Neural cell (in vitro differentiated cells): Measurements from ENCODE around the gene CNR2. TPM values are rescaled to one million over a fixed set of nuclear protein-coding genes. Genes with fewer than 3 reads are reported as not detected.

ENCODE experiments used
- H2AFZ ChIP-seq: fragments of 200-600, 300-800 bp; sonication (generic), shearing (Covaris generic); 2 replicates; pipeline ENCODE4 v1.6.0; 2014; ENCODE audit warnings: low read depth, mild to moderate bottlenecking, antibody characterized with exemption, low read length, moderate library complexity
- H3F3A ChIP-seq: fragments of 200-600 bp; shearing (Covaris generic); 2 replicates; pipeline ENCODE4 v1.6.1; 2016; ENCODE audit warnings: mild to moderate bottlenecking, moderate library complexity, mixed read lengths, antibody characterized with exemption, low read length; ENCODE audit not compliant: insufficient read depth, poor library complexity, severe bottlenecking
- H3K27ac ChIP-seq: fragments of 200-600, 300-800 bp; sonication (generic), shearing (Covaris generic); 2 replicates; pipeline ENCODE4 v1.5.1; 2014; ENCODE audit warnings: mild to moderate bottlenecking, low read length, moderate library complexity
- H3K27me3 ChIP-seq: fragments of 300-800, 200-600 bp; sonication (generic), shearing (Covaris generic); 2 replicates; pipeline ENCODE4 v1.6.0; 2014; ENCODE audit warnings: mild to moderate bottlenecking, low read depth, low read length, moderate library complexity; ENCODE audit not compliant: insufficient read depth
- H3K36me3 ChIP-seq: fragments of 300-800, 200-600 bp; sonication (generic), shearing (Covaris generic); 2 replicates; pipeline ENCODE4 v1.5.1; 2014; ENCODE audit warnings: mild to moderate bottlenecking, antibody characterized with exemption, low read length, moderate library complexity; ENCODE audit not compliant: insufficient read depth
- H3K4me2 ChIP-seq: fragments of 300-800, 200-600 bp; sonication (generic), shearing (Covaris generic); 2 replicates; pipeline ENCODE4 v1.6.0; 2014; ENCODE audit warnings: mild to moderate bottlenecking, low read length
- H3K4me3 ChIP-seq: fragments of 300-800, 200-600 bp; sonication (generic), shearing (Covaris generic); 2 replicates; pipeline ENCODE4 v1.5.1; 2014; ENCODE audit warnings: mild to moderate bottlenecking, low read length, moderate library complexity
- H3K79me2 ChIP-seq: fragments of 200-600 bp; shearing (Covaris generic); replicated peaks from 2 replicates; pipeline ENCODE4 v1.6.0; 2014; ENCODE audit warnings: mild to moderate bottlenecking, low read length, moderate library complexity; ENCODE audit not compliant: insufficient read depth
- H3K9ac ChIP-seq: fragments of 300-800, 200-600 bp; sonication (generic), shearing (Covaris generic); 2 replicates; pipeline ENCODE4 v1.6.1; 2016; ENCODE audit warnings: mild to moderate bottlenecking, low read length, mixed read lengths
- H3K9me2 ChIP-seq: fragments of 200-600 bp; shearing (Covaris generic); 2 replicates; pipeline ENCODE4 v1.6.1; 2016; ENCODE audit warnings: mild to moderate bottlenecking, low read length, mixed read lengths; ENCODE audit not compliant: insufficient read depth
- H3K9me3 ChIP-seq: fragments of 200-600, 300-800 bp; sonication (generic), shearing (Covaris generic); 2 replicates; pipeline ENCODE4 v1.6.1; 2016; ENCODE audit warnings: mild to moderate bottlenecking, mixed run types, low read length, moderate library complexity, mixed read lengths
- H4K20me1 ChIP-seq: fragments of 200-600 bp; shearing (Covaris generic); 2 replicates; pipeline ENCODE4 v1.6.1; 2016; ENCODE audit warnings: mild to moderate bottlenecking, mixed run types; ENCODE audit not compliant: insufficient read depth
- CTCF ChIP-seq: fragments of 450-650 bp; IDR thresholded peaks from 2 replicates; pipeline ENCODE4 v1.5.1; 2014; ENCODE audit warnings: antibody characterized with exemption, mild to moderate bottlenecking, moderate library complexity; ENCODE audit not compliant: poor library complexity, severe bottlenecking
- EP300 ChIP-seq: fragments of 450-650 bp; conservative IDR thresholded peaks from 2 replicates; pipeline ENCODE4 v1.6.1; 2014; ENCODE audit warnings: antibody characterized with exemption, mild to moderate bottlenecking, moderate library complexity; ENCODE audit not compliant: poor library complexity, severe bottlenecking
- EZH2 ChIP-seq: fragments of 200-600, 300-800 bp; shearing (Covaris generic), sonication (generic); IDR thresholded peaks from 2 replicates; pipeline ENCODE4 v1.6.1; 2014; ENCODE audit warnings: antibody characterized with exemption, low read length, borderline replicate concordance, mild to moderate bottlenecking; ENCODE audit not compliant: insufficient read depth, poor library complexity, severe bottlenecking
- MXI1 ChIP-seq: fragments of 450-650 bp; conservative IDR thresholded peaks from 2 replicates; pipeline ENCODE4 v1.6.1; 2014; ENCODE audit warnings: antibody characterized with exemption, mild to moderate bottlenecking; ENCODE audit not compliant: poor library complexity, severe bottlenecking
- POLR2AphosphoS5 ChIP-seq: IDR thresholded peaks from 2 replicates; pipeline ENCODE4 v1.6.1; 2012
- RAD21 ChIP-seq: fragments of 450-650 bp; conservative IDR thresholded peaks from 2 replicates; pipeline ENCODE4 v1.6.1; 2014; ENCODE audit warnings: antibody characterized with exemption, mild to moderate bottlenecking, moderate library complexity
- REST ChIP-seq: IDR thresholded peaks from 2 replicates; pipeline ENCODE4 v1.6.1; 2012; ENCODE audit warnings: borderline replicate concordance
- SMC3 ChIP-seq: fragments of 450-650 bp; conservative IDR thresholded peaks from 2 replicates; pipeline ENCODE4 v1.6.1; 2014; ENCODE audit warnings: antibody characterized with exemption, mild to moderate bottlenecking, moderate library complexity; ENCODE audit not compliant: poor library complexity
- TAF1 ChIP-seq: IDR thresholded peaks from 2 replicates; pipeline ENCODE4 v1.6.1; 2012; ENCODE audit warnings: low read depth
- polyA plus RNA-seq: library from polyadenylated mRNA; depleted of rRNA; stranded (reverse); fragments of >200 nt; gene quantifications from 2 replicates; pipeline ENCODE4 v1.2.3, GENCODE V29; 2014

Gene CNR2
- polyA plus RNA-seq, 1 donor from 2014 or later = not detected

GRCh38 chr1:23910553-23911246 lies 2.5 kb downstream of the CNR2 start:
- no peaks in the 10 kb centered on the region for H3K79me2 ChIP-seq
- no peaks in the 10 kb centered on the region for H3K36me3 ChIP-seq
- no peak overlapping the region for H3K27ac ChIP-seq
- no peak overlapping the region for H3K4me2 ChIP-seq
- TF ChIP-seq MXI1 = no peak
- TF ChIP-seq EP300 = no peak
- no peak for TF ChIP-seq REST
- no peak for TF ChIP-seq SMC3
- no peak for TF ChIP-seq POLR2AphosphoS5
- TF ChIP-seq RAD21 = no peak
- TF ChIP-seq EZH2 = no peak
- no peak for TF ChIP-seq CTCF
- TF ChIP-seq TAF1 = no peak
- no peak overlapping the region for H3K9ac ChIP-seq
- H3K27me3 ChIP-seq = no peaks in the 10 kb centered on the region
- H3F3A ChIP-seq = no peaks in the 10 kb centered on the region
- no peaks in the 10 kb centered on the region for H3K9me3 ChIP-seq
- H3K9me2 ChIP-seq = no peaks in the 10 kb centered on the region
- no peaks in the 10 kb centered on the region for H4K20me1 ChIP-seq
- H2AFZ ChIP-seq = no peak overlapping the region
- H3K4me3 ChIP-seq = no peak overlapping the region

- Histone ChIP-seq H3F3A (no peaks in the 10 kb centered on the region), H3K36me3 (no peaks in the 10 kb centered on the region), H3K9ac (no peak overlapping the region), H3K79me2 (no peaks in the 10 kb centered on the region), H4K20me1 (no peaks in the 10 kb centered on the region), H3K4me2 (no peak overlapping the region), H3K9me3 (no peaks in the 10 kb centered on the region), H3K27me3 (no peaks in the 10 kb centered on the region), H2AFZ (no peak overlapping the region), H3K9me2 (no peaks in the 10 kb centered on the region), H3K27ac (no peak overlapping the region), H3K4me3 (no peak overlapping the region)
- TF ChIP-seq CTCF = no peak
- no peak for TF ChIP-seq REST
- no peak for TF ChIP-seq MXI1
- no peak for TF ChIP-seq EZH2
- no peak for TF ChIP-seq SMC3
- no peak for TF ChIP-seq RAD21
Observed at GRCh38 chr1:23910144-23910543, 3.0 kb downstream of the CNR2 start.
